IMR-90 (cell line): ENCODE results near the gene SEC24B. TPM values are rescaled to one million over a fixed set of nuclear protein-coding genes. Genes with fewer than 3 reads are reported as not detected.

ENCODE experiments used
- ATAC-seq: fragments of 200-7000 bp; cut with Tn5 transposase; 2 replicates; pipeline ENCODE4 v1.9.1; 2020; ENCODE audit warnings: low read depth, mild to moderate bottlenecking, moderate library complexity
- BruUV-seq: library from RNA; stranded (reverse); fragments of 400-500 nt; replicated peaks from 2 replicates; lab custom pipeline; 2021; lab: Mats Ljungman, UMichigan
- CTCF ChIA-PET: fragments of 300-600 bp; formaldehyde crosslinking; extraction: SDS; loops from one replicate; lab custom pipeline; 2021; ENCODE audit warnings: antibody characterized with exemption; lab: Yijun Ruan, JAX
- POLR2A ChIA-PET: fragments of 300-600 bp; sonication (Branson Sonifier 250); formaldehyde crosslinking; loops from one replicate; lab custom pipeline; 2022; ENCODE audit warnings: antibody characterized with exemption; ENCODE audit not compliant: unreplicated experiment; lab: Charles Lee
- DNase-seq: peaks from one replicate; pipeline ENCODE4 v3.0.0; 2013
- H2AFZ ChIP-seq: replicated peaks from 2 replicates; pipeline ENCODE3; 2013; ENCODE audit warnings: low read length, mild to moderate bottlenecking; ENCODE audit not compliant: poor library complexity
- H2AK5ac ChIP-seq: 2 replicates; pipeline ENCODE4 v1.6.1; 2013; ENCODE audit warnings: low read depth, low read length, inconsistent platforms
- H2AK9ac ChIP-seq: replicated peaks from 2 replicates; pipeline ENCODE3; 2013; ENCODE audit warnings: mild to moderate bottlenecking, low read depth, low read length, moderate library complexity; ENCODE audit not compliant: poor library complexity
- H2BK120ac ChIP-seq: 2 replicates; pipeline ENCODE4 v1.6.1; 2013; ENCODE audit warnings: low read depth, low read length, inconsistent platforms
- H2BK15ac ChIP-seq: 3 replicates; pipeline ENCODE4 v1.6.1; 2013; ENCODE audit warnings: low read depth, low read length, inconsistent platforms
- H2BK20ac ChIP-seq: 2 replicates; pipeline ENCODE4 v1.6.1; 2013; ENCODE audit warnings: low read depth, mild to moderate bottlenecking, inconsistent platforms, low read length, moderate library complexity
- H2BK5ac ChIP-seq: 2 replicates; pipeline ENCODE4 v1.6.1; 2013; ENCODE audit warnings: mild to moderate bottlenecking, low read depth, low read length, inconsistent platforms; ENCODE audit not compliant: poor library complexity, severe bottlenecking
- H3K14ac ChIP-seq: replicated peaks from 2 replicates; pipeline ENCODE4 v1.6.1; 2013; ENCODE audit warnings: low read depth, low read length, inconsistent platforms
- H3K18ac ChIP-seq: 2 replicates; pipeline ENCODE4 v1.6.1; 2013; ENCODE audit warnings: low read depth, low read length, control low read depth
- H3K23ac ChIP-seq: 2 replicates; pipeline ENCODE4 v1.6.1; 2013; ENCODE audit warnings: low read depth, low read length, inconsistent platforms
- H3K27ac ChIP-seq: 2 replicates; pipeline ENCODE4 v1.5.1; 2013; ENCODE audit warnings: mild to moderate bottlenecking, control low read depth, low read length; ENCODE audit not compliant: insufficient read depth
- H3K27me3 ChIP-seq: 2 replicates; pipeline ENCODE4 v1.6.1; 2013; ENCODE audit warnings: low read length; ENCODE audit not compliant: control insufficient read depth, insufficient read depth
- H3K36me3 ChIP-seq: 2 replicates; pipeline ENCODE4 v1.6.1; 2013; ENCODE audit warnings: low read length, mixed read lengths; ENCODE audit not compliant: control insufficient read depth, insufficient read depth
- H3K4ac ChIP-seq: 2 replicates; pipeline ENCODE4 v1.6.1; 2013; ENCODE audit warnings: low read depth, low read length, inconsistent platforms
- H3K4me1 ChIP-seq: 2 replicates; pipeline ENCODE4 v1.6.1; 2013; ENCODE audit warnings: low read length, mixed read lengths; ENCODE audit not compliant: control insufficient read depth, insufficient read depth
- H3K4me2 ChIP-seq: 2 replicates; pipeline ENCODE4 v1.6.1; 2013; ENCODE audit warnings: low read depth, mild to moderate bottlenecking, control low read depth, low read length, moderate library complexity
- H3K4me3 ChIP-seq: 2 replicates; pipeline ENCODE4 v1.5.1; 2013; ENCODE audit warnings: low read depth, mild to moderate bottlenecking, control low read depth, low read length, moderate library complexity; ENCODE audit not compliant: insufficient read depth
- H3K56ac ChIP-seq: 2 replicates; pipeline ENCODE4 v1.6.1; 2013; ENCODE audit warnings: low read length, inconsistent platforms; ENCODE audit not compliant: insufficient read depth; ENCODE audit errors: extremely low read depth
- H3K79me1 ChIP-seq, 2 experiments: 2 replicates each; pipeline ENCODE4 v1.6.1; 2013; ENCODE audit warnings: low read length in 2 of 2, inconsistent platforms in 1 of 2, low read depth in 1 of 2
- H3K9ac ChIP-seq: 2 replicates; pipeline ENCODE4 v1.6.1; 2013; ENCODE audit warnings: low read depth, low read length, control low read depth
- H3K9me1 ChIP-seq: 2 replicates; pipeline ENCODE4 v1.6.1; 2013; ENCODE audit warnings: low read length, inconsistent platforms; ENCODE audit not compliant: insufficient read depth
- H3K9me3 ChIP-seq: 2 replicates; pipeline ENCODE4 v1.6.1; 2013; ENCODE audit warnings: low read length; ENCODE audit not compliant: control insufficient read depth, insufficient read depth
- H4K20me1 ChIP-seq: 2 replicates; pipeline ENCODE4 v1.6.1; 2013; ENCODE audit warnings: low read length, inconsistent platforms; ENCODE audit not compliant: insufficient read depth
- H4K5ac ChIP-seq: 2 replicates; pipeline ENCODE4 v1.6.1; 2013; ENCODE audit warnings: mild to moderate bottlenecking, low read depth, low read length, control low read depth
- H4K8ac ChIP-seq, 2 experiments: 2 replicates each; pipeline ENCODE4 v1.6.1; 2013; ENCODE audit warnings: low read depth in 2 of 2, low read length in 2 of 2, control low read depth in 1 of 2, inconsistent platforms in 1 of 2
- H4K91ac ChIP-seq: 2 replicates; pipeline ENCODE4 v1.6.1; 2013; ENCODE audit warnings: low read depth, low read length, inconsistent platforms; ENCODE audit not compliant: insufficient read depth
- BHLHE40 ChIP-seq: fragments of 150-350 bp; IDR thresholded peaks from 2 replicates; pipeline ENCODE4 v1.6.1; 2016; ENCODE audit warnings: mild to moderate bottlenecking, low read depth, low read length
- CEBPB ChIP-seq: IDR thresholded peaks from 2 replicates; pipeline ENCODE4 v1.6.1; 2012; ENCODE audit warnings: low read depth, low read length, improper control_type of control experiment
- CHD1 ChIP-seq: IDR thresholded peaks from 2 replicates; pipeline ENCODE4 v1.6.1; 2012; ENCODE audit warnings: low read depth, low read length, improper control_type of control experiment
- CTCF ChIP-seq: conservative IDR thresholded peaks from 2 replicates; pipeline ENCODE4 v1.5.1; 2012; ENCODE audit warnings: mild to moderate bottlenecking, low read depth, low read length, improper control_type of control experiment
- FOS ChIP-seq: fragments of 150-350 bp; IDR thresholded peaks from 2 replicates; pipeline ENCODE4 v1.6.1; 2016; ENCODE audit warnings: low read depth, low read length
- MAZ ChIP-seq: IDR thresholded peaks from 2 replicates; pipeline ENCODE4 v1.6.1; 2012; ENCODE audit warnings: low read depth, mild to moderate bottlenecking, low read length, improper control_type of control experiment, moderate library complexity, borderline replicate concordance
- NFE2L2 ChIP-seq: fragments of 150-350 bp; IDR thresholded peaks from 2 replicates; pipeline ENCODE4 v1.6.1; 2016; ENCODE audit warnings: low read depth, mild to moderate bottlenecking, low read length
- SMC3 ChIP-seq: fragments of 150-350 bp; IDR thresholded peaks from 2 replicates; pipeline ENCODE4 v1.6.1; 2016; ENCODE audit warnings: low read depth, mild to moderate bottlenecking, antibody characterized with exemption, low read length, moderate library complexity
- WGBS, 2 experiments: methylation state at CpG; one replicate each; pipeline versions ENCODE4 v1.1.5 to v1.1.7; 2013; ENCODE audit warnings: missing lambda C conversion rate in 2 of 2; ENCODE audit not compliant: insufficient read length in 1 of 2; ENCODE audit errors: extremely low coverage in 2 of 2; 5-methylcytosine and 5-hydroxymethylcytosine counted together
- dilution Hi-C: fragments of 300-500 bp; cut with HindIII; formaldehyde crosslinking; loops from one replicate; pipeline ENCODE4 v1.14.3; 2018; ENCODE audit warnings: low sequenced_read_pairs; ENCODE audit not compliant: unreplicated experiment
- in situ Hi-C: fragments of 300-500 bp; cut with MboI; formaldehyde crosslinking; loops from 3 replicates; pipeline ENCODE4 v1.14.3; 2019; ENCODE audit warnings: low sequenced_read_pairs, inconsistent platforms, mixed read lengths
- intact Hi-C: fragments of 100-400 bp; cut with micrococcal nuclease; formaldehyde crosslinking; loops from 2 replicates; pipeline ENCODE4 v1.10.0; 2022
- polyA plus RNA-seq, 3 experiments: library from polyadenylated mRNA; depleted of rRNA; stranded (reverse); fragments of >200 nt; gene quantifications; 2 replicates each; pipeline ENCODE4 v1.2.3, GENCODE V29; 2012; ENCODE audit warnings: low replicate concordance in 1 of 3
- total RNA-seq: library from RNA; depleted of rRNA; stranded (reverse); fragments of >200 nt; gene quantifications from 2 replicates; pipeline ENCODE4 v1.2.3, GENCODE V29; 2012
- TF ChIP-seq, protein P1 (sequence below): fragments of 150-350 bp; IDR thresholded peaks from 2 replicates; pipeline ENCODE4 v1.6.1; 2017; ENCODE audit warnings: mild to moderate bottlenecking, antibody characterized with exemption, low read length, low read depth

The SEC24B gene
- total and polyA plus RNA-seq, 2 of the 4 experiments (the other 2 are of a cell fraction), result 19.0 to 27.4 TPM

- H3K56ac ChIP-seq, result no peak overlapping the region
- dilution Hi-C loops (no loop called here), in situ Hi-C loops (no loop called here), intact Hi-C loops (no loop called here)
- TF ChIP-seq CHD1, result no peak
- TF ChIP-seq FOS, result no peak
- no peak for TF ChIP-seq NFE2L2
- no peak for TF ChIP-seq CEBPB
- no peak for TF ChIP-seq CTCF
- no peak for TF ChIP-seq BHLHE40
- TF ChIP-seq, protein P1, sequence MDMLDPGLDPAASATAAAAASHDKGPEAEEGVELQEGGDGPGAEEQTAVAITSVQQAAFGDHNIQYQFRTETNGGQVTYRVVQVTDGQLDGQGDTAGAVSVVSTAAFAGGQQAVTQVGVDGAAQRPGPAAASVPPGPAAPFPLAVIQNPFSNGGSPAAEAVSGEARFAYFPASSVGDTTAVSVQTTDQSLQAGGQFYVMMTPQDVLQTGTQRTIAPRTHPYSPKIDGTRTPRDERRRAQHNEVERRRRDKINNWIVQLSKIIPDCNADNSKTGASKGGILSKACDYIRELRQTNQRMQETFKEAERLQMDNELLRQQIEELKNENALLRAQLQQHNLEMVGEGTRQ, result no peak
- no peak for TF ChIP-seq MAZ
- TF ChIP-seq SMC3, result no peak
- no peak overlapping the region for H2AFZ ChIP-seq
- no peaks in the 10 kb centered on the region for H4K20me1 ChIP-seq
- H4K5ac ChIP-seq, result no peak overlapping the region
- H3K4ac ChIP-seq, result no peak overlapping the region
- no peaks in the 10 kb centered on the region for H3K9me3 ChIP-seq
- ChIA-PET POLR2A (no interaction called here), CTCF (no interaction called here)
- no peaks in the 10 kb centered on the region for H3K4me1 ChIP-seq
- BruUV-seq, result no TSS peak
- no peak overlapping the region for H2AK9ac ChIP-seq
- H3K4me2 ChIP-seq, result no peak overlapping the region
- no peak overlapping the region for H4K91ac ChIP-seq
- ATAC-seq (no peak), DNase-seq (no peak)
- no peak overlapping the region for H2BK5ac ChIP-seq
- H3K18ac ChIP-seq, result no peak overlapping the region
- H4K8ac ChIP-seq, result no peak overlapping the region
- no peak overlapping the region for H2AK5ac ChIP-seq
- H3K9ac ChIP-seq, result no peak overlapping the region
- H3K36me3 ChIP-seq, result no peaks in the 10 kb centered on the region
- H2BK20ac ChIP-seq, result no peak overlapping the region
- H3K79me1 ChIP-seq, result no peaks in the 10 kb centered on the region; a peak in 3 of 4 replicates
- no peaks in the 10 kb centered on the region for H3K27me3 ChIP-seq
- no peaks in the 10 kb centered on the region for H3K9me1 ChIP-seq
- H3K4me3 ChIP-seq, result no peak overlapping the region
- no peak overlapping the region for H3K14ac ChIP-seq
- no peak overlapping the region for H3K23ac ChIP-seq
- H2BK15ac ChIP-seq, result no peak overlapping the region
- WGBS, 2 experiments, result no CpG with 5 or more reads among the region's 3 CpGs
- H3K27ac ChIP-seq, result no peak overlapping the region
- H2BK120ac ChIP-seq, result no peak overlapping the region
Measured at GRCh38 chr4:109572154-109572553, 138.5 kb downstream of the SEC24B start.
